K562 (cell line): ENCODE measurements around the gene PPIH. TPM values are rescaled to one million over a fixed set of nuclear protein-coding genes. Genes with fewer than 3 reads are reported as not detected.
A peak's percentile ranks its signal among the peaks of the same experiment; 100 is the strongest.

ENCODE experiments used
- ARNT ChIP-seq, 2 experiments: fragments of 450-650 bp; IDR thresholded peaks; 2 replicates each; pipeline ENCODE4 v1.6.1; 2016; ENCODE audit warnings: mild to moderate bottlenecking in 1 of 2
- ATF1 ChIP-seq, 2 experiments: fragments of 450-650 bp in 1 of 2; IDR thresholded peaks; 2 replicates each; pipeline ENCODE4 v1.6.1; 2016; ENCODE audit warnings: missing compliant biosample characterization in 1 of 2, missing genetic modification characterization in 1 of 2
- CBX8 ChIP-seq: fragments of 200-600 bp; sonication (generic); IDR thresholded peaks from 2 replicates; pipeline ENCODE4 v1.6.1; 2012; ENCODE audit warnings: borderline replicate concordance, mixed run types, low read depth, mild to moderate bottlenecking, moderate library complexity, mixed read lengths, low read length, control low read depth, inconsistent platforms; ENCODE audit not compliant: poor library complexity, severe bottlenecking; ENCODE audit errors: extremely low read depth
- FIP1L1 ChIP-seq: fragments of 200-400 bp; formaldehyde crosslinking; IDR thresholded peaks from 2 replicates; pipeline ENCODE4 v1.6.1; 2018; ENCODE audit warnings: mild to moderate bottlenecking, low read depth, low read length; ENCODE audit not compliant: poor library complexity, severe bottlenecking
- MYNN ChIP-seq, 2 experiments: sonication (generic); formaldehyde crosslinking in 1 of 2; IDR thresholded peaks; 2 replicates each; pipeline versions ENCODE4 v1.5.0 to v1.6.1; 2016 to 2020; ENCODE audit warnings: antibody characterized with exemption in 1 of 2, missing genetic modification reagents in 1 of 2
- PTBP1 ChIP-seq: fragments of 200-400 bp; formaldehyde crosslinking; IDR thresholded peaks from 2 replicates; pipeline ENCODE4 v1.6.1; 2017; ENCODE audit warnings: low read depth, low read length
- RBM17 ChIP-seq: fragments of 200-400 bp; formaldehyde crosslinking; IDR thresholded peaks from 2 replicates; pipeline ENCODE4 v1.6.1; 2017; ENCODE audit warnings: low read depth, mild to moderate bottlenecking, low read length, borderline replicate concordance
- RFX1 ChIP-seq: fragments of 450-650 bp; IDR thresholded peaks from 2 replicates; pipeline ENCODE4 v1.6.1; 2016; ENCODE audit warnings: mild to moderate bottlenecking, moderate library complexity
- TAF7 ChIP-seq: fragments of 450-650 bp; IDR thresholded peaks from 2 replicates; pipeline ENCODE4 v1.6.1; 2016; ENCODE audit warnings: missing genetic modification characterization, missing compliant biosample characterization
- TCF7L2 ChIP-seq: fragments of 150-350 bp; IDR thresholded peaks from 2 replicates; pipeline ENCODE4 v1.6.1; 2016; ENCODE audit warnings: low read depth, mild to moderate bottlenecking, low read length, moderate library complexity
- TFAM ChIP-seq: fragments of 250-450 bp; sonication (Bioruptor Pico); conservative IDR thresholded peaks from 2 replicates; pipeline ENCODE4 v1.5.0; 2021; ENCODE audit warnings: mild to moderate bottlenecking, moderate library complexity
- ZNF217 ChIP-seq: sonication (generic); formaldehyde crosslinking; IDR thresholded peaks from 2 replicates; pipeline ENCODE4 v1.8.0; 2022; ENCODE audit warnings: mild to moderate bottlenecking, missing genetic modification reagents
- ZNF384 ChIP-seq: IDR thresholded peaks from 2 replicates; pipeline ENCODE4 v1.6.1; 2012; ENCODE audit warnings: low read depth, low read length, improper control_type of control experiment
- ZNF431 ChIP-seq: sonication (generic); formaldehyde crosslinking; IDR thresholded peaks from 2 replicates; pipeline ENCODE4 v1.8.0; 2022; ENCODE audit warnings: mild to moderate bottlenecking, missing genetic modification reagents
- ZNF507 ChIP-seq: conservative IDR thresholded peaks from 2 replicates; pipeline ENCODE4 v1.6.1; 2017; ENCODE audit warnings: missing genetic modification characterization, missing compliant biosample characterization
- polyA plus RNA-seq, 8 experiments: library from polyadenylated mRNA; depleted of rRNA in 4 of 8; stranded (reverse) in 5 of 8; unstranded in 3 of 8; fragments of >200 nt; fragmentation: Nextera tagmentation in 2 of 8; fragmentation: Illumina TruSeq in 1 of 8; extraction: Ambion mirVana in 2 of 8; extraction: Trizol in 1 of 8; gene quantifications; 2 replicates each; pipeline versions ENCODE4 v1.2.1 to v1.2.3, GENCODE V29; 2011 to 2014; ENCODE audit warnings: inconsistent platforms in 1 of 8, missing spikeins in 1 of 8
- total RNA-seq, 7 experiments: library from RNA; depleted of rRNA in 6 of 7; stranded (reverse); fragments of >200 nt in 6 of 7; fragmentation: Illumina TruSeq in 2 of 7; extraction: Trizol in 2 of 7; gene quantifications; 2 replicates each; pipeline versions ENCODE4 v1.2.1 to v1.2.3, GENCODE V29; 2011 to 2021; ENCODE audit warnings: low replicate concordance in 1 of 7
- TF ChIP-seq, protein P1 (sequence below): fragments of 250-450 bp; sonication (Bioruptor Pico); IDR thresholded peaks from 2 replicates; pipeline ENCODE4 v1.4.0; 2020; ENCODE audit warnings: mild to moderate bottlenecking
- TF ChIP-seq, protein P2 (sequence below): sonication (generic); formaldehyde crosslinking; IDR thresholded peaks from 2 replicates; pipeline ENCODE4 v1.9.0; 2022; ENCODE audit warnings: mild to moderate bottlenecking, missing genetic modification reagents
- TF ChIP-seq, protein P3 (sequence below), 2 experiments: fragments of 450-650 bp; IDR thresholded peaks; 2 replicates each; pipeline ENCODE4 v1.6.1; 2018; ENCODE audit warnings: mild to moderate bottlenecking in 2 of 2, low read depth in 1 of 2; ENCODE audit not compliant: partially characterized antibody in 2 of 2
- TF ChIP-seq, protein P4 (sequence below): fragments of 450-650 bp; conservative IDR thresholded peaks from 2 replicates; pipeline ENCODE4 v1.6.1; 2016; ENCODE audit warnings: missing genetic modification characterization, low read depth, mild to moderate bottlenecking, missing compliant biosample characterization, moderate library complexity

Gene PPIH
- total and polyA plus RNA-seq, 9 of the 15 experiments (the other 6 are each of a cell fraction or from before 2014, with no cell fraction given), result 197 to 470 (median 277) TPM

DNA sequence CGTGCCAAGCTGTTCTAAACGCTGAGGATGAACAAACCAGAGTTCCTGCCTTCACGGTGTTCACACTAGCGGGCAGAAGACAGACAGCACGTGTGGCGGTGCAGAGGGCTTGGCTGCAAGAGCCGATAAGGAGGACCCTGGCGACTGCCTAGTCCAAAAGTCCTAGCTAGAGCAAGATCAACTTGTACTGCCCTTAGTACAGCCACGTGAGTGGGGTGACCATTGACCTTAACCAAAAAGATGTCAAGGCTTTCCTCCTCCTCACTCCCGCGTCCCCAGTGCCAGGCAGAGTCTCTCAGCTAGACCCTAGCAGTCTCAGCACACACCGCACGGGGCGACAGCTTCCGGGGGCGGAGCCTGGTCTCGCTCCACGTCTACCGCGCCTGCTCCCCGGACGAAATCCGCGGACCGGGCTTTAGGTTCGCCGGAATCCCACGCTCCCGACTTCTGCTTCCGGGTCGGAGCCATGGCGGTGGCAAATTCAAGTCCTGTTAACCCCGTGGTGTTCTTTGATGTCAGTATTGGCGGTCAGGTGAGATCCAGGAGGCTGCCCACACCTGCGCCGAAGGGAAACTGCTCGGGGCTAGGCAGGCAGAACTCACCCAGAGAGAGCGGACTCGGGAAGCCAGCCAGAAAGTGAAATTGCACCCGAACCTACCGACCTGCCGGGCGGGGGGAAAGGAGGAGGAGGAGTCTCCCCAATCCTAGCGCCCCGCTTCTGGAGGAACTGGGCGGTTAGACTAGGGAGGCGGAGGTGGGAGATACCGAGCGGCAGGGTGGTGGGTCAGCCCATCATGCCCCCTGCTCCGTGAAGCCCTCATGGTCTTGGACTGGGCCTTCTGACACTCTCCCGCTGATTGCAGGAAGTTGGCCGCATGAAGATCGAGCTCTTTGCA is at the start of gene PPIH (continued):
- TF ChIP-seq, protein P1, sequence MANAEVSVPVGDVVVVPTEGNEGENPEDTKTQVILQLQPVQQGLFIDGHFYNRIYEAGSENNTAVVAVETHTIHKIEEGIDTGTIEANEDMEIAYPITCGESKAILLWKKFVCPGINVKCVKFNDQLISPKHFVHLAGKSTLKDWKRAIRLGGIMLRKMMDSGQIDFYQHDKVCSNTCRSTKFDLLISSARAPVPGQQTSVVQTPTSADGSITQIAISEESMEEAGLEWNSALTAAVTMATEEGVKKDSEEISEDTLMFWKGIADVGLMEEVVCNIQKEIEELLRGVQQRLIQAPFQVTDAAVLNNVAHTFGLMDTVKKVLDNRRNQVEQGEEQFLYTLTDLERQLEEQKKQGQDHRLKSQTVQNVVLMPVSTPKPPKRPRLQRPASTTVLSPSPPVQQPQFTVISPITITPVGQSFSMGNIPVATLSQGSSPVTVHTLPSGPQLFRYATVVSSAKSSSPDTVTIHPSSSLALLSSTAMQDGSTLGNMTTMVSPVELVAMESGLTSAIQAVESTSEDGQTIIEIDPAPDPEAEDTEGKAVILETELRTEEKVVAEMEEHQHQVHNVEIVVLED, result peak; percentile 74
- no peak for TF ChIP-seq RFX1
- no peak for TF ChIP-seq RBM17
- peak; percentile 37; the same call in 1 of the 2 replicates for TF ChIP-seq ZNF384
- TF ChIP-seq, protein P2, sequence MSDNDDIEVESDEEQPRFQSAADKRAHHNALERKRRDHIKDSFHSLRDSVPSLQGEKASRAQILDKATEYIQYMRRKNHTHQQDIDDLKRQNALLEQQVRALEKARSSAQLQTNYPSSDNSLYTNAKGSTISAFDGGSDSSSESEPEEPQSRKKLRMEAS (CRISPR knock-in tag), result peak; percentile 97
- TF ChIP-seq TAF7, result peak; percentile 40; the same call in 1 of the 2 replicates
- TF ChIP-seq ZNF507 (tag), result no peak
- TF ChIP-seq, protein P3, sequence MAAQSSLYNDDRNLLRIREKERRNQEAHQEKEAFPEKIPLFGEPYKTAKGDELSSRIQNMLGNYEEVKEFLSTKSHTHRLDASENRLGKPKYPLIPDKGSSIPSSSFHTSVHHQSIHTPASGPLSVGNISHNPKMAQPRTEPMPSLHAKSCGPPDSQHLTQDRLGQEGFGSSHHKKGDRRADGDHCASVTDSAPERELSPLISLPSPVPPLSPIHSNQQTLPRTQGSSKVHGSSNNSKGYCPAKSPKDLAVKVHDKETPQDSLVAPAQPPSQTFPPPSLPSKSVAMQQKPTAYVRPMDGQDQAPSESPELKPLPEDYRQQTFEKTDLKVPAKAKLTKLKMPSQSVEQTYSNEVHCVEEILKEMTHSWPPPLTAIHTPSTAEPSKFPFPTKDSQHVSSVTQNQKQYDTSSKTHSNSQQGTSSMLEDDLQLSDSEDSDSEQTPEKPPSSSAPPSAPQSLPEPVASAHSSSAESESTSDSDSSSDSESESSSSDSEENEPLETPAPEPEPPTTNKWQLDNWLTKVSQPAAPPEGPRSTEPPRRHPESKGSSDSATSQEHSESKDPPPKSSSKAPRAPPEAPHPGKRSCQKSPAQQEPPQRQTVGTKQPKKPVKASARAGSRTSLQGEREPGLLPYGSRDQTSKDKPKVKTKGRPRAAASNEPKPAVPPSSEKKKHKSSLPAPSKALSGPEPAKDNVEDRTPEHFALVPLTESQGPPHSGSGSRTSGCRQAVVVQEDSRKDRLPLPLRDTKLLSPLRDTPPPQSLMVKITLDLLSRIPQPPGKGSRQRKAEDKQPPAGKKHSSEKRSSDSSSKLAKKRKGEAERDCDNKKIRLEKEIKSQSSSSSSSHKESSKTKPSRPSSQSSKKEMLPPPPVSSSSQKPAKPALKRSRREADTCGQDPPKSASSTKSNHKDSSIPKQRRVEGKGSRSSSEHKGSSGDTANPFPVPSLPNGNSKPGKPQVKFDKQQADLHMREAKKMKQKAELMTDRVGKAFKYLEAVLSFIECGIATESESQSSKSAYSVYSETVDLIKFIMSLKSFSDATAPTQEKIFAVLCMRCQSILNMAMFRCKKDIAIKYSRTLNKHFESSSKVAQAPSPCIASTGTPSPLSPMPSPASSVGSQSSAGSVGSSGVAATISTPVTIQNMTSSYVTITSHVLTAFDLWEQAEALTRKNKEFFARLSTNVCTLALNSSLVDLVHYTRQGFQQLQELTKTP (IDR thresholded peaks at IDR 0.05; ENCODE audit: low read depth in 1 of 2, partially characterized antibody in 2 of 2), result no peak
- no peak for TF ChIP-seq TCF7L2
- 0 out of 4 replicates have a peak, but pooled peaks of 1 of the 2 experiments have one; percentile 51 for TF ChIP-seq ARNT (IDR thresholded peaks at IDR 0.05)
- TF ChIP-seq PTBP1, result no peak
- TF ChIP-seq CBX8, result no peak
- TF ChIP-seq, protein P4, sequence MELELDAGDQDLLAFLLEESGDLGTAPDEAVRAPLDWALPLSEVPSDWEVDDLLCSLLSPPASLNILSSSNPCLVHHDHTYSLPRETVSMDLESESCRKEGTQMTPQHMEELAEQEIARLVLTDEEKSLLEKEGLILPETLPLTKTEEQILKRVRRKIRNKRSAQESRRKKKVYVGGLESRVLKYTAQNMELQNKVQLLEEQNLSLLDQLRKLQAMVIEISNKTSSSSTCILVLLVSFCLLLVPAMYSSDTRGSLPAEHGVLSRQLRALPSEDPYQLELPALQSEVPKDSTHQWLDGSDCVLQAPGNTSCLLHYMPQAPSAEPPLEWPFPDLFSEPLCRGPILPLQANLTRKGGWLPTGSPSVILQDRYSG (tag), result peak; percentile 90
- TF ChIP-seq TFAM (CRISPR knock-in tag), result no peak
- TF ChIP-seq ATF1 (CRISPR knock-in tag; IDR thresholded peaks at IDR 0.05), result no peak
- peak; percentile 94 for TF ChIP-seq ATF1 (tag; IDR thresholded peaks at IDR 0.05)
- TF ChIP-seq FIP1L1, result peak; percentile 46
- no peak; the same call in 1 of the 2 replicates for TF ChIP-seq ZNF431 (CRISPR knock-in tag)
- no peak for TF ChIP-seq ZNF217 (CRISPR knock-in tag)
- peak; percentile 71 for TF ChIP-seq MYNN (IDR thresholded peaks at IDR 0.05)
- TF ChIP-seq MYNN (CRISPR knock-in tag; IDR thresholded peaks at IDR 0.05), result no peak
